Prostate gland (tissue), 2 donors: ENCODE measurements around the gene TAF11L7. TPM values are rescaled to one million over a fixed set of nuclear protein-coding genes. Genes with fewer than 3 reads are reported as not detected.
"Not testable (repeated sequence)": the region's sequence is repeated elsewhere in the genome, so short reads cannot be mapped to it uniquely, and the experiment has no call there.

Source experiments
- DNase-seq: peaks from one replicate; pipeline ENCODE4 v3.0.0-alpha.2; 2019; ENCODE audit warnings: low spot score
- H3K27ac ChIP-seq, 2 donors: fragments of 200-600 bp; sonication (generic); 2 replicates each; pipeline ENCODE4 v1.5.1; 2017 to 2019
- H3K27me3 ChIP-seq: fragments of 200-600 bp; sonication (generic); replicated peaks from 2 replicates; pipeline ENCODE4 v1.5.1; 2019; ENCODE audit not compliant: insufficient read depth
- H3K36me3 ChIP-seq, 2 donors: fragments of 200-600 bp; sonication (generic); 1 replicate in 1 of 2; 2 replicates in 1 of 2; pipeline versions ENCODE4 v1.5.1 to v1.8.1; 2017 to 2019
- H3K4me1 ChIP-seq: fragments of 200-600 bp; sonication (generic); replicated peaks from 2 replicates; pipeline ENCODE4 v1.5.1; 2019
- H3K4me3 ChIP-seq, 2 donors: fragments of 200-600 bp; sonication (generic); 2 replicates each; pipeline ENCODE4 v1.5.1; 2017 to 2019
- H3K9me3 ChIP-seq: fragments of 200-600 bp; sonication (generic); 2 replicates; pipeline ENCODE4 v1.5.1; 2017
- CTCF ChIP-seq, 4 experiments: fragments of 200-600 bp in 2 of 4; fragments of 450-650 bp in 2 of 4; sonication (generic) in 2 of 4; IDR thresholded peaks; 1 replicate in 3 of 4; 2 replicates in 1 of 4; pipeline ENCODE4 v1.5.1; 2016 to 2019; ENCODE audit warnings: antibody characterized with exemption in 4 of 4, mild to moderate bottlenecking in 2 of 4, moderate library complexity in 2 of 4
- POLR2A ChIP-seq: fragments of 450-650 bp; IDR thresholded peaks from one replicate; pipeline ENCODE4 v1.6.1; 2016; ENCODE audit warnings: antibody characterized with exemption, mild to moderate bottlenecking
- POLR2AphosphoS5 ChIP-seq: sonication (generic); formaldehyde crosslinking; IDR thresholded peaks from one replicate; pipeline ENCODE4 v1.6.1; 2017; ENCODE audit warnings: antibody characterized with exemption
- WGBS: methylation state at CpG from one replicate; pipeline ENCODE4 v1.1.5; 2018; 5-methylcytosine and 5-hydroxymethylcytosine counted together
- intact Hi-C: fragments of 100-400 bp; cut with DNase I; formaldehyde crosslinking; loops from one replicate; pipeline ENCODE4 v1.14.2; 2022
- total RNA-seq, 2 donors: library from RNA; depleted of rRNA; stranded (reverse); fragments of >200 nt; gene quantifications; one replicate each; pipeline ENCODE4 v1.1.0, GENCODE V29; 2016

The TAF11L7 gene
- total RNA-seq = not detected

DNA sequence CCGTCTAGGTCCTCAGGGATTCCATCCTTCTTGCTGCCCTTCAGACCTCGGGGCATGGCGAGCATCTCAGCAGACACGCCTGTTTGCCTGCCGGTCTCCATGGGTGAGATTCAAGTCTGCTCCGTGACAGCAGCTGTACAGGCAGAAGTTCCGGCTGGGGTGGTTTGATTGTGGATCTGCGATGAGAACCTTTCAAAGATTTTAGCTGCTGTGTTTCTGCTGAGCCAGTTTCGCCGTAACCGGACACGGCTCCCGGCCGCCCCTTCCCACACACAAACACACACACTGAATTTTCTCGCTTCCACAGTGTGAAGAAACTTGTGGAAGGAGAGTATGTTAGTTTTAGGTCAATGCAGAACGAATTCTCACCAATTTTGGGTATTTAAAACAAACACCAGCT is at the start of gene TAF11L7:
TAF11L7 (minus strand) TSS at position 101 of the 400 bp plus-strand sequence.
- H3K36me3 ChIP-seq, intact Hi-C loops, H3K4me1 ChIP-seq, H3K27ac ChIP-seq, DNase-seq, H3K27me3 ChIP-seq, H3K9me3 ChIP-seq, H3K4me3 ChIP-seq: not testable (repeated sequence)
- WGBS = no CpG with 5 or more reads among the region's 16 CpGs

DNA sequence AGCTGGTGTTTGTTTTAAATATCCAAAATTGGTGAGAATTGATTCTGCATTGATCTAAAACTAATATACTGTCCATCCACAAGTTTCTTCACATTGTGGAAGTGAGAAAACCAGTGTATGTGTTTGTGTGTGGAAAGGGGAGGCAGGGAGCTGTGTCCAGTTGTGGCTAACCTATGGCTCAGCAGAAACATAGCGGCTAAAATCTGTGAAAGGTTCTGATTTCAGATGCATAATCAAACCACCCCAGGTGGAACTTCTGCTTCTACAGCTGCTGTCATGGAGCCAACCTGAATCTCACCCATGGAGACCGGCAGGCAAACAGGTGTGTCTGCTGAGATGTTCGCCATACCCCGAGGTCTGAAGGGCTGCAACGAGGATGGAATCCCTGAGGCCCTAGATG is 48.6 kb upstream of the TAF11L7 start, which contains the start of gene TAF11L14:
TAF11L14 (plus strand) TSS at position 301 of the 400 bp plus-strand sequence.
- H3K27ac ChIP-seq = no peak within 1 kb of the TSS
- no peak for DNase-seq
- 88% methylated on average over 5 of the region's 5 CpGs for WGBS
- intact Hi-C loops = no loop called here
- no peaks in the 10 kb centered on the region for H3K27me3 ChIP-seq
- no peak for TF ChIP-seq CTCF (IDR thresholded peaks at IDR 0.05)
- TF ChIP-seq POLR2A = no peak
- no peaks in the 10 kb centered on the region for H3K36me3 ChIP-seq
- H3K4me3 ChIP-seq = no peak within 1 kb of the TSS
- H3K9me3 ChIP-seq = no peaks in the 10 kb centered on the region
- no peaks in the 10 kb centered on the region for H3K4me1 ChIP-seq

GRCh38 chr5:17631788-17632187 is 46.2 kb upstream of the TAF11L7 start, which contains the start of gene TAF11L13:
Gene TAF11L13, plus strand, starts transcription at chr5:17632088.
- H3K9me3 ChIP-seq, H3K27me3 ChIP-seq, H3K4me1 ChIP-seq, DNase-seq, H3K36me3 ChIP-seq, H3K4me3 ChIP-seq, intact Hi-C loops, H3K27ac ChIP-seq: not testable (repeated sequence)
- WGBS = 82% methylated on average over 5 of the region's 12 CpGs

DNA sequence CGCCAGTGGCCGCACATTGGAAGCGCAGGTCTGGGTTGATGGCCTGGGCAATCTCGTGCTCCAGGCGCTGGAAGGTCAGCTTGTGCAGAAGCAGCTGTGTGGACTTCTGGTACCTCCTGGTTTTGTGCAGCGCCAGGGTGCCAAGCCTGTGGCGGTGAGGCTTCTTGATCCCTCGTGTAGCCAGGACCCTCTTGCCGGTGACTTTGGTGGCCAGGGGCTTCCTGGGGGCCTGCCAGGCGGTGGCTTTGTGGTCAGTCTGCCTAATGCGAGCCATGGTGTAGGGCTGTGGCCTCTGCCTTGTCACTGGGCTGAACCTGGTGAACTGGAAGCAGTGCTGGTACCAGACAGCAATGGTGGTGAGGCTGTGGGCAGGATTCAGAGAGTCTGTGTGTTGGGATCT is 40.1 kb upstream of the TAF11L7 start:
- 94% methylated on average over 11 of the region's 11 CpGs for WGBS
- no peak for DNase-seq
- Histone ChIP-seq H3K4me1 (no peaks in the 10 kb centered on the region), H3K36me3 (no peaks in the 10 kb centered on the region), H3K27ac (no peak overlapping the region), H3K9me3 (no peaks in the 10 kb centered on the region), H3K27me3 (no peaks in the 10 kb centered on the region), H3K4me3 (no peak overlapping the region)
- TF ChIP-seq POLR2AphosphoS5 (no peak), POLR2A (no peak)
- intact Hi-C loops = no loop called here

GRCh38 chr5:17620627-17621026 is 35.1 kb upstream of the TAF11L7 start:
- H3K9me3 ChIP-seq = no peaks in the 10 kb centered on the region
- no peak overlapping the region for H3K4me3 ChIP-seq
- DNase-seq = no peak
- TF ChIP-seq POLR2A (no peak), CTCF (IDR thresholded peaks at IDR 0.05) (no peak), POLR2AphosphoS5 (no peak)
- H3K27ac ChIP-seq = no peak overlapping the region
- H3K36me3 ChIP-seq = no peaks in the 10 kb centered on the region
- no peaks in the 10 kb centered on the region for H3K27me3 ChIP-seq
- H3K4me1 ChIP-seq = no peaks in the 10 kb centered on the region
- WGBS = 86% methylated on average over 13 of the region's 17 CpGs
- intact Hi-C loops = no loop called here

DNA sequence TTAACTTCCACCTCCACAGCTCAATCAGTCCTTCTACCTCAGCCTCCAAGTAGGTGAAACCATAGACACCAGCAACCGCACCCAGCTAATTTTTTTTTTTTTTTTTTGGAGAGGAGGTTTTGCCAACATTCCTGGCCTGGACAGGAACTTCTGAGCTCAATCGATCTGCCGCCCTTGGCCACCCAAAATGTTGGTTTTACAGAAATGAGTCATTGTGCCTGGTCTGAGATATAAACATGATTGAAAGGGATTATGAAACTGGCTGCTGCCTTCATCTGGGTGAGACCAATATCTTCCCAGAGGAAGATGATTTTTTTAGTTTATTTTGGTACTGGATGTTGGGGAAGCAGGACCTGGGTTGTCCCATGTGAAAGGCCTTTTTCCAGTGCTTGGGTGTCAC is 33.8 kb upstream of the TAF11L7 start:
- intact Hi-C loops = no loop called here
- Histone ChIP-seq H3K27ac (no peak overlapping the region), H3K27me3 (no peaks in the 10 kb centered on the region), H3K4me1 (no peaks in the 10 kb centered on the region), H3K4me3 (no peak overlapping the region), H3K36me3 (no peaks in the 10 kb centered on the region), H3K9me3 (no peaks in the 10 kb centered on the region)
- WGBS = 81% methylated on average over 3 of the region's 3 CpGs
- TF ChIP-seq CTCF (IDR thresholded peaks at IDR 0.05) = no peak
- no peak for DNase-seq
